Left lung (tissue), 10 donors: ENCODE measurements around the gene AWAT1. TPM values are rescaled to one million over a fixed set of nuclear protein-coding genes. Genes with fewer than 3 reads are reported as not detected.
"Not testable (repeated sequence)": the region's sequence is repeated elsewhere in the genome, so short reads cannot be mapped to it uniquely, and the experiment has no call there.

ENCODE experiments used
- ATAC-seq: fragments of 200-7000 bp; cut with Tn5 transposase; one replicate; pipeline ENCODE4 v1.9.1; 2020; ENCODE audit warnings: moderate library complexity
- DNase-seq, 4 donors: peaks; one replicate each; pipeline ENCODE4 v3.0.0-alpha.2; 2013 to 2020
- H3K27ac ChIP-seq, 2 donors: fragments of 200-600 bp; sonication (generic) in 1 of 2; one replicate each; pipeline versions ENCODE4 v1.5.0 to v1.8.0; 2020 to 2021
- H3K27me3 ChIP-seq, 2 donors: fragments of 200-600 bp; sonication (generic) in 1 of 2; one replicate each; pipeline versions ENCODE4 v1.5.0 to v1.8.0; 2020 to 2021
- H3K36me3 ChIP-seq, 2 donors: fragments of 200-600 bp; sonication (generic) in 1 of 2; one replicate each; pipeline versions ENCODE4 v1.5.0 to v1.8.0; 2020 to 2021
- H3K4me1 ChIP-seq, 2 donors: fragments of 200-600 bp; one replicate each; pipeline ENCODE4 v1.8.0; 2021
- H3K4me3 ChIP-seq, 2 donors: fragments of 200-600 bp; sonication (generic) in 1 of 2; one replicate each; pipeline versions ENCODE4 v1.5.0 to v1.8.0; 2020 to 2021; ENCODE audit warnings: mild to moderate bottlenecking in 1 of 2
- H3K9me3 ChIP-seq, 2 donors: fragments of 200-600 bp; sonication (generic) in 1 of 2; one replicate each; pipeline versions ENCODE4 v1.5.0 to v1.8.0; 2020 to 2021
- CTCF ChIP-seq, 2 donors: fragments of 200-600 bp; sonication (generic) in 1 of 2; IDR thresholded peaks; one replicate each; pipeline versions ENCODE4 v1.5.0 to v1.8.0; 2021; ENCODE audit warnings: antibody characterized with exemption in 2 of 2
- intact Hi-C, 2 donors: fragments of 100-400 bp; cut with DNase I; formaldehyde crosslinking; loops; one replicate each; pipeline versions ENCODE4 v1.11.2 to v1.14.2; 2022
- polyA plus RNA-seq, 6 donors: library from polyadenylated mRNA; unstranded; fragments of 120-200 nt; gene quantifications; one replicate each; pipeline ENCODE4 v1.2.1, GENCODE V29; 2013; ENCODE audit not compliant: insufficient read length in 6 of 6
- total RNA-seq, 2 donors: library from RNA; stranded (reverse); fragmentation: NEBNext Ultra II Directional; extraction: Animal tissue kit (Norgen Biotek cat#: 25700); gene quantifications; one replicate each; pipeline ENCODE4 v1.2.1, GENCODE V29; 2021
- donor health status: DM: no; HTN: yes; CAD: no.
- donor health status: DM: no; HTN: no; CAD: no.

The AWAT1 gene
- total and polyA plus RNA-seq, 8 donors = 0.13 to 0.36 (median 0.13) TPM; not detected in 5

- H3K4me3 ChIP-seq = no peak overlapping the region
- intact Hi-C loops = no loop called here
- no peak for TF ChIP-seq CTCF (IDR thresholded peaks at IDR 0.05)
- H3K9me3 ChIP-seq = no peaks in the 10 kb centered on the region
- H3K4me1 ChIP-seq = no peaks in the 10 kb centered on the region
- ATAC-seq (no peak), DNase-seq (no peak)
- H3K36me3 ChIP-seq = no peaks in the 10 kb centered on the region
- H3K27ac ChIP-seq = no peak overlapping the region
- no peaks in the 10 kb centered on the region for H3K27me3 ChIP-seq
Observed at GRCh38 chrX:70241501-70241900, 7.0 kb downstream of the AWAT1 start.

- not testable (repeated sequence) for H3K4me1 ChIP-seq, H3K27me3 ChIP-seq, DNase-seq
Observed at GRCh38 chrX:70243601-70244000, 9.1 kb downstream of the AWAT1 start.

GRCh38 chrX:70244881-70245280 is 10.4 kb downstream of the AWAT1 start:
- no peak for DNase-seq
- H3K4me1 ChIP-seq = no peaks in the 10 kb centered on the region
- no peak for TF ChIP-seq CTCF (IDR thresholded peaks at IDR 0.05)
- no peaks in the 10 kb centered on the region for H3K9me3 ChIP-seq
- H3K36me3 ChIP-seq = no peaks in the 10 kb centered on the region
- intact Hi-C loops = no loop called here
- H3K27ac ChIP-seq = no peak overlapping the region
- H3K27me3 ChIP-seq = peaks cover 0 to 3% of the 10 kb centered on the region in 2 donors
- no peak overlapping the region for H3K4me3 ChIP-seq
- ATAC-seq = no peak

More at GRCh38 chrX:70243601-70244000, 9.1 kb downstream of the AWAT1 start:
- H3K4me3 ChIP-seq, intact Hi-C loops, H3K36me3 ChIP-seq, ATAC-seq, H3K27ac ChIP-seq, H3K9me3 ChIP-seq: not testable (repeated sequence)

- no peaks in the 10 kb centered on the region for H3K36me3 ChIP-seq
- no peak overlapping the region for H3K4me3 ChIP-seq
- no peaks in the 10 kb centered on the region for H3K9me3 ChIP-seq
- intact Hi-C loops = no loop called here
- ATAC-seq = no peak
- DNase-seq = no peak
- no peaks in the 10 kb centered on the region for H3K4me1 ChIP-seq
- peaks cover 0 to 3% of the 10 kb centered on the region in 2 donors for H3K27me3 ChIP-seq
- no peak overlapping the region for H3K27ac ChIP-seq
- no peak for TF ChIP-seq CTCF (IDR thresholded peaks at IDR 0.05)
Observed at GRCh38 chrX:70247252-70247651, 12.8 kb downstream of the AWAT1 start.

- no peak for TF ChIP-seq CTCF (IDR thresholded peaks at IDR 0.05)
- no peaks in the 10 kb centered on the region for H3K4me1 ChIP-seq
- ATAC-seq (no peak), DNase-seq (no peak)
- no peak overlapping the region for H3K4me3 ChIP-seq
- intact Hi-C loops = no loop called here
- no peaks in the 10 kb centered on the region for H3K9me3 ChIP-seq
- H3K27ac ChIP-seq = no peak overlapping the region
- no peaks in the 10 kb centered on the region for H3K36me3 ChIP-seq
- H3K27me3 ChIP-seq = peaks cover 0 to under 1% of the 10 kb centered on the region in 2 donors
Observed at GRCh38 chrX:70252491-70252890, 18.0 kb downstream of the AWAT1 start.

- DNase-seq (no peak), ATAC-seq (no peak)
- H3K4me3 ChIP-seq = no peak overlapping the region
- no peaks in the 10 kb centered on the region for H3K4me1 ChIP-seq
- intact Hi-C loops = no loop called here
- H3K27me3 ChIP-seq = no peaks in the 10 kb centered on the region
- no peak for TF ChIP-seq CTCF (IDR thresholded peaks at IDR 0.05)
- H3K27ac ChIP-seq = no peak overlapping the region
- H3K36me3 ChIP-seq = no peaks in the 10 kb centered on the region
- H3K9me3 ChIP-seq = no peaks in the 10 kb centered on the region
Observed at GRCh38 chrX:70253377-70254062, 19.1 kb downstream of the AWAT1 start.
